B cell (primary cell): ENCODE data around the gene PDE12. TPM values are rescaled to one million over a fixed set of nuclear protein-coding genes. Genes with fewer than 3 reads are reported as not detected.

ENCODE experiments used
- ATAC-seq: fragments of 200-7000 bp; cut with Tn5 transposase; one replicate; pipeline ENCODE4 v1.10.0; 2021; ENCODE audit warnings: low read depth, mild to moderate bottlenecking, moderate number of reproducible peaks, moderate library complexity
- CTCF ChIA-PET: fragments of 350-600 bp; sonication (Branson Sonifier 250); formaldehyde crosslinking; loops from one replicate; lab custom pipeline; 2021; ENCODE audit warnings: antibody characterized with exemption, inconsistent platforms; lab: Charles Lee
- POLR2A ChIA-PET: fragments of 350-600 bp; sonication (Branson Sonifier 250); formaldehyde crosslinking; loops from one replicate; lab custom pipeline; 2021; ENCODE audit warnings: antibody characterized with exemption; lab: Charles Lee
- DNase-seq: peaks from one replicate; pipeline ENCODE4 v3.0.0; 2013
- H2AFZ ChIP-seq: 2 replicates; pipeline ENCODE4 v1.6.1; 2012; ENCODE audit warnings: mild to moderate bottlenecking, low read depth, low read length; ENCODE audit not compliant: insufficient read depth, poor library complexity, severe bottlenecking
- H3K27ac ChIP-seq, 2 donors: 1 replicate in 1 of 2; 2 replicates in 1 of 2; pipeline ENCODE4 v1.5.1; 2012 to 2013; ENCODE audit warnings: low read length in 2 of 2, mild to moderate bottlenecking in 2 of 2, moderate library complexity in 1 of 2
- H3K27me3 ChIP-seq, 4 experiments: fragments of 200-600 bp in 1 of 4; sonication (generic) in 1 of 4; replicated peaks in 1 of 4; 1 replicate in 2 of 4; 2 replicates in 2 of 4; pipeline versions ENCODE4 v1.6.1 to v1.7.0; 2013 to 2016; ENCODE audit warnings: low read length in 3 of 4, mild to moderate bottlenecking in 2 of 4, mixed read lengths in 1 of 4, moderate library complexity in 1 of 4; ENCODE audit not compliant: insufficient read depth in 4 of 4, control insufficient read depth in 3 of 4; ENCODE audit errors: control extremely low read depth in 1 of 4
- H3K36me3 ChIP-seq, 2 experiments: replicated peaks in 1 of 2; 1 replicate in 1 of 2; 2 replicates in 1 of 2; pipeline versions ENCODE4 v1.6.1 to v1.7.1; 2013; ENCODE audit warnings: low read length in 1 of 2; ENCODE audit not compliant: insufficient read depth in 2 of 2, control insufficient read depth in 1 of 2; ENCODE audit errors: control extremely low read depth in 1 of 2, extremely low read depth in 1 of 2
- H3K4me1 ChIP-seq, 2 donors: fragments of 200-600 bp in 1 of 2; sonication (generic) in 1 of 2; 1 replicate in 1 of 2; 2 replicates in 1 of 2; pipeline versions ENCODE4 v1.5.1 to v1.6.1; 2013 to 2017; ENCODE audit warnings: low read length in 2 of 2; ENCODE audit not compliant: control insufficient read depth in 2 of 2, insufficient read depth in 2 of 2
- H3K4me2 ChIP-seq: replicated peaks from 2 replicates; pipeline ENCODE3; 2012; ENCODE audit warnings: mild to moderate bottlenecking, low read depth, low read length; ENCODE audit not compliant: poor library complexity, severe bottlenecking
- H3K4me3 ChIP-seq, 5 experiments: fragments of 200-600 bp in 1 of 5; sonication (generic) in 1 of 5; 1 replicate in 3 of 5; 2 replicates in 2 of 5; pipeline versions ENCODE4 v1.5.1 to v1.7.0; 2011 to 2016; ENCODE audit warnings: low read length in 4 of 5, mild to moderate bottlenecking in 4 of 5, low read depth in 2 of 5, control low read depth in 1 of 5, moderate library complexity in 1 of 5; ENCODE audit not compliant: insufficient read depth in 1 of 5; ENCODE audit errors: control extremely low read depth in 1 of 5, extremely low read depth in 1 of 5
- H3K79me2 ChIP-seq: fragments of 200-600 bp; sonication (generic); one replicate; pipeline ENCODE4 v1.6.0; 2016; ENCODE audit warnings: low read length; ENCODE audit not compliant: control insufficient read depth, insufficient read depth
- H3K9ac ChIP-seq: fragments of 200-600 bp; sonication (generic); 2 replicates; pipeline ENCODE4 v1.6.1; 2017; ENCODE audit warnings: mild to moderate bottlenecking, low read length, moderate library complexity
- H3K9me3 ChIP-seq, 3 donors: one replicate each; pipeline versions ENCODE4 v1.6.1 to v1.7.1; 2013; ENCODE audit warnings: low read length in 2 of 3; ENCODE audit not compliant: control insufficient read depth in 2 of 3, insufficient read depth in 1 of 3; ENCODE audit errors: control extremely low read depth in 1 of 3
- H4K20me1 ChIP-seq: 2 replicates; pipeline ENCODE4 v1.6.0; 2012; ENCODE audit warnings: mild to moderate bottlenecking, low read length; ENCODE audit not compliant: insufficient read depth, control insufficient read depth, poor library complexity, severe bottlenecking
- H3K27ac Mint-ChIP-seq: one replicate; pipeline ENCODE4 v1.8.0; 2021; ENCODE audit warnings: mixed read lengths
- H3K27me3 Mint-ChIP-seq: one replicate; pipeline ENCODE4 v1.8.0; 2021; ENCODE audit warnings: mixed read lengths
- H3K4me1 Mint-ChIP-seq: one replicate; pipeline ENCODE4 v1.8.0; 2021; ENCODE audit warnings: mixed read lengths
- H3K4me3 Mint-ChIP-seq: one replicate; pipeline ENCODE4 v1.8.0; 2021; ENCODE audit warnings: mixed read lengths
- H3K9me3 Mint-ChIP-seq: one replicate; pipeline ENCODE4 v1.8.0; 2022; ENCODE audit warnings: mixed read lengths; ENCODE audit not compliant: insufficient read depth
- EZH2 ChIP-seq: IDR thresholded peaks from 2 replicates; pipeline ENCODE4 v1.6.1; 2012; ENCODE audit warnings: borderline replicate concordance, low read depth, mild to moderate bottlenecking, moderate library complexity, low read length; ENCODE audit not compliant: insufficient read depth, poor library complexity, severe bottlenecking
- WGBS: methylation state at CpG from one replicate; pipeline ENCODE4 v1.1.5; 2013; ENCODE audit warnings: missing lambda C conversion rate; ENCODE audit not compliant: insufficient coverage; 5-methylcytosine and 5-hydroxymethylcytosine counted together
- intact Hi-C: fragments of 100-400 bp; cut with micrococcal nuclease; formaldehyde crosslinking; loops from one replicate; pipeline ENCODE4 v1.10.0; 2022
- polyA plus RNA-seq: library from polyadenylated mRNA; depleted of rRNA; stranded (reverse); fragments of >200 nt; gene quantifications from 2 replicates; pipeline ENCODE4 v1.2.3, GENCODE V29; 2012
- small RNA-seq: library from RNA; depleted of rRNA; stranded (forward); fragments of <200 nt; gene quantifications from one replicate; pipeline ENCODE3, GENCODE V24; 2012; ENCODE audit warnings: low replicate concordance, low read depth; ENCODE audit not compliant: insufficient read length
- total RNA-seq, 2 donors: library from RNA; stranded (reverse); fragments of 120-200 nt in 1 of 2; gene quantifications; 1 replicate in 1 of 2; 2 replicates in 1 of 2; pipeline versions ENCODE4 v1.2.3 to v1.2.4, GENCODE V29; 2013 to 2022
- TF ChIP-seq, protein P1 (sequence below): fragments of 200-600 bp; IDR thresholded peaks from one replicate; pipeline ENCODE4 v1.8.0; 2022; ENCODE audit warnings: antibody characterized with exemption, mild to moderate bottlenecking

Gene PDE12
- total and polyA plus RNA-seq, 2 donors (not counting 1 experiment from before 2014, with no cell fraction given), result 7.3 to 18.3 TPM

GRCh38 chr3:57616233-57616632 lies 60.2 kb downstream of the PDE12 start:
- ChIA-PET CTCF (no interaction called here), POLR2A (no interaction called here)
- H3K4me3 ChIP-seq, result no peak overlapping the region
- no peaks in the 10 kb centered on the region for H3K27me3 ChIP-seq
- DNase-seq (no peak), ATAC-seq (no peak)
- no peaks in the 10 kb centered on the region for H3K79me2 ChIP-seq
- no peak overlapping the region for H2AFZ ChIP-seq
- no peaks in the 10 kb centered on the region for H3K27me3 Mint-ChIP-seq
- no peak overlapping the region for H3K4me2 ChIP-seq
- no peaks in the 10 kb centered on the region for H3K4me1 ChIP-seq
- 50% methylated on average over 2 of the region's 3 CpGs for WGBS
- TF ChIP-seq EZH2, result no peak
- TF ChIP-seq, protein P1, sequence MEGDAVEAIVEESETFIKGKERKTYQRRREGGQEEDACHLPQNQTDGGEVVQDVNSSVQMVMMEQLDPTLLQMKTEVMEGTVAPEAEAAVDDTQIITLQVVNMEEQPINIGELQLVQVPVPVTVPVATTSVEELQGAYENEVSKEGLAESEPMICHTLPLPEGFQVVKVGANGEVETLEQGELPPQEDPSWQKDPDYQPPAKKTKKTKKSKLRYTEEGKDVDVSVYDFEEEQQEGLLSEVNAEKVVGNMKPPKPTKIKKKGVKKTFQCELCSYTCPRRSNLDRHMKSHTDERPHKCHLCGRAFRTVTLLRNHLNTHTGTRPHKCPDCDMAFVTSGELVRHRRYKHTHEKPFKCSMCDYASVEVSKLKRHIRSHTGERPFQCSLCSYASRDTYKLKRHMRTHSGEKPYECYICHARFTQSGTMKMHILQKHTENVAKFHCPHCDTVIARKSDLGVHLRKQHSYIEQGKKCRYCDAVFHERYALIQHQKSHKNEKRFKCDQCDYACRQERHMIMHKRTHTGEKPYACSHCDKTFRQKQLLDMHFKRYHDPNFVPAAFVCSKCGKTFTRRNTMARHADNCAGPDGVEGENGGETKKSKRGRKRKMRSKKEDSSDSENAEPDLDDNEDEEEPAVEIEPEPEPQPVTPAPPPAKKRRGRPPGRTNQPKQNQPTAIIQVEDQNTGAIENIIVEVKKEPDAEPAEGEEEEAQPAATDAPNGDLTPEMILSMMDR, result no peak
- H3K27ac ChIP-seq, result no peak overlapping the region
- intact Hi-C loops, result no loop called here
- H4K20me1 ChIP-seq, result no peaks in the 10 kb centered on the region
- no peak overlapping the region for H3K9ac ChIP-seq
- no peaks in the 10 kb centered on the region for H3K4me1 Mint-ChIP-seq
- H3K27ac Mint-ChIP-seq, result no peak overlapping the region
- H3K9me3 ChIP-seq, result peaks cover 0 to 5% (median 0%) of the 10 kb centered on the region in 3 donors
- H3K36me3 ChIP-seq, result no peaks in the 10 kb centered on the region
- H3K9me3 Mint-ChIP-seq, result no peaks in the 10 kb centered on the region
- H3K4me3 Mint-ChIP-seq, result no peak overlapping the region

Small RNAs within 50 kb of the gene (small RNA-seq; reads per million reads assigned to genes)
- gene RNU6-108P, result not detected
- gene RNU6-1181P, result not detected
- gene RNU6-483P, result not detected

Other genes with a start within 250 kb of the PDE12 start
- 0.17 and 0.39 TPM in 2 replicates for gene DNAH12, start 11.9 kb upstream of the PDE12 start, total RNA-seq
- gene DNAH12, start 11.9 kb upstream of the PDE12 start, polyA plus RNA-seq, result 0.09 TPM in 1 of 2 replicates, not detected in the other
- 37.5 and 38.1 TPM in 2 replicates for gene ARF4, start 41.1 kb downstream of the PDE12 start, total RNA-seq
- 30.2 and 65.4 TPM in 2 replicates for gene ARF4, start 41.1 kb downstream of the PDE12 start, polyA plus RNA-seq
- gene DENND6A, start 136.8 kb downstream of the PDE12 start, total RNA-seq, result 31.5 and 37.6 TPM in 2 replicates
- 10.0 and 17.5 TPM in 2 replicates for gene DENND6A, start 136.8 kb downstream of the PDE12 start, polyA plus RNA-seq
- 67.2 and 70.8 TPM in 2 replicates for gene SLMAP, start 200.0 kb downstream of the PDE12 start, total RNA-seq
- 9.7 and 19.3 TPM in 2 replicates for gene SLMAP, start 200.0 kb downstream of the PDE12 start, polyA plus RNA-seq